Gastrocnemius medialis (tissue), 4 donors: ENCODE data around the gene DDX24.

Experiments used
- CTCF ChIP-seq, 5 experiments: fragments of 450-650 bp in 3 of 5; fragments of 200-600 bp in 2 of 5; sonication (generic) in 2 of 5; IDR thresholded peaks in 4 of 5; conservative IDR thresholded peaks in 1 of 5; 1 replicate in 4 of 5; 2 replicates in 1 of 5; pipeline ENCODE4 v1.5.1; 2016 to 2019; ENCODE audit warnings: antibody characterized with exemption in 5 of 5, mild to moderate bottlenecking in 3 of 5, moderate library complexity in 3 of 5
- POLR2A ChIP-seq, 2 donors: fragments of 450-650 bp; IDR thresholded peaks; one replicate each; pipeline ENCODE4 v1.6.1; 2017; ENCODE audit warnings: antibody characterized with exemption in 2 of 2, mild to moderate bottlenecking in 2 of 2, moderate library complexity in 2 of 2

GRCh38 chr14:94058674-94059138, 22.3 kb downstream of the DDX24 start:
- TF ChIP-seq CTCF (IDR thresholded peaks at IDR 0.05 in 4 of 5, conservative IDR thresholded peaks at IDR 0.05 in 1 of 5): no peak
- TF ChIP-seq POLR2A (IDR thresholded peaks at IDR 0.05): no peak
